Neural progenitor cell (in vitro differentiated cells): ENCODE measurements around the gene TENM3. TPM values are rescaled to one million over a fixed set of nuclear protein-coding genes. Genes with fewer than 3 reads are reported as not detected.
"Not testable (repeated sequence)": the region's sequence is repeated elsewhere in the genome, so short reads cannot be mapped to it uniquely, and the experiment has no call there.

Experiments used
- DNase-seq: peaks from one replicate; pipeline ENCODE4 v3.0.0-alpha.2; 2016; ENCODE audit warnings: low spot score
- H2AFZ ChIP-seq: fragments of 200-600 bp; sonication (generic); replicated peaks from 2 replicates; pipeline ENCODE4 v1.6.1; 2016; ENCODE audit warnings: antibody characterized with exemption
- H3F3A ChIP-seq: fragments of 200-600 bp; sonication (generic); 2 replicates; pipeline ENCODE4 v1.6.1; 2016; ENCODE audit warnings: antibody characterized with exemption, low read depth
- H3K27ac ChIP-seq: fragments of 200-600 bp; sonication (generic); 2 replicates; pipeline ENCODE4 v1.5.1; 2016; ENCODE audit warnings: mild to moderate bottlenecking
- H3K27me3 ChIP-seq: fragments of 200-600 bp; sonication (generic); 2 replicates; pipeline ENCODE4 v1.6.1; 2016; ENCODE audit warnings: mild to moderate bottlenecking, moderate library complexity
- H3K36me3 ChIP-seq: fragments of 200-600 bp; sonication (generic); 2 replicates; pipeline ENCODE4 v1.5.1; 2016
- H3K4me1 ChIP-seq: fragments of 200-600 bp; sonication (generic); 2 replicates; pipeline ENCODE4 v1.6.1; 2016; ENCODE audit warnings: mixed run types
- H3K4me2 ChIP-seq: fragments of 200-600 bp; sonication (generic); 2 replicates; pipeline ENCODE4 v1.6.1; 2016
- H3K4me3 ChIP-seq: fragments of 200-600 bp; sonication (generic); 2 replicates; pipeline ENCODE4 v1.5.1; 2016
- H3K79me2 ChIP-seq: fragments of 200-600 bp; sonication (generic); 2 replicates; pipeline ENCODE4 v1.6.1; 2016; ENCODE audit warnings: low read depth
- H3K9ac ChIP-seq: fragments of 200-600 bp; sonication (generic); 2 replicates; pipeline ENCODE4 v1.6.1; 2016
- H3K9me3 ChIP-seq: fragments of 200-600 bp; sonication (generic); 2 replicates; pipeline ENCODE4 v1.5.1; 2016; ENCODE audit warnings: low read depth
- H4K20me1 ChIP-seq: fragments of 200-600 bp; sonication (generic); 2 replicates; pipeline ENCODE4 v1.6.1; 2016; ENCODE audit warnings: low read depth
- H3K27ac Mint-ChIP-seq: 3 replicates; pipeline ENCODE4 v1.8.0; 2021; ENCODE audit warnings: mixed read lengths
- H3K27me3 Mint-ChIP-seq: 2 replicates; pipeline ENCODE4 v1.8.0; 2022; ENCODE audit warnings: low read depth, mild to moderate bottlenecking, inconsistent platforms, moderate library complexity, mixed read lengths; ENCODE audit not compliant: insufficient read depth
- H3K36me3 Mint-ChIP-seq: 3 replicates; pipeline ENCODE4 v1.8.0; 2021; ENCODE audit warnings: mixed read lengths
- H3K4me1 Mint-ChIP-seq: 3 replicates; pipeline ENCODE4 v1.8.0; 2021; ENCODE audit warnings: mixed read lengths
- H3K4me3 Mint-ChIP-seq: 3 replicates; pipeline ENCODE4 v1.8.0; 2021; ENCODE audit warnings: mild to moderate bottlenecking, moderate library complexity, mixed read lengths
- H3K9me3 Mint-ChIP-seq: 3 replicates; pipeline ENCODE4 v1.8.0; 2020; ENCODE audit warnings: mixed read lengths
- EZH2 ChIP-seq: fragments of 200-600 bp; sonication (generic); IDR thresholded peaks from 2 replicates; pipeline ENCODE4 v1.6.1; 2017; ENCODE audit warnings: antibody characterized with exemption, mild to moderate bottlenecking, moderate library complexity
- EZH2phosphoT487 ChIP-seq: fragments of 200-600 bp; sonication (generic); IDR thresholded peaks from 2 replicates; pipeline ENCODE4 v1.6.1; 2017; ENCODE audit warnings: antibody characterized with exemption
- total RNA-seq: library from RNA; depleted of rRNA; stranded (reverse); fragments of >200 nt; gene quantifications from 2 replicates; pipeline ENCODE4 v1.2.3, GENCODE V29; 2015; ENCODE audit warnings: low replicate concordance
- TF ChIP-seq, protein P1 (sequence below): fragments of 200-600 bp; sonication (generic); IDR thresholded peaks from 2 replicates; pipeline ENCODE4 v1.5.1; 2017; ENCODE audit warnings: antibody characterized with exemption, mild to moderate bottlenecking

Gene TENM3
- total RNA-seq, 1 donor from 2014 or later: 78.7 TPM

DNA sequence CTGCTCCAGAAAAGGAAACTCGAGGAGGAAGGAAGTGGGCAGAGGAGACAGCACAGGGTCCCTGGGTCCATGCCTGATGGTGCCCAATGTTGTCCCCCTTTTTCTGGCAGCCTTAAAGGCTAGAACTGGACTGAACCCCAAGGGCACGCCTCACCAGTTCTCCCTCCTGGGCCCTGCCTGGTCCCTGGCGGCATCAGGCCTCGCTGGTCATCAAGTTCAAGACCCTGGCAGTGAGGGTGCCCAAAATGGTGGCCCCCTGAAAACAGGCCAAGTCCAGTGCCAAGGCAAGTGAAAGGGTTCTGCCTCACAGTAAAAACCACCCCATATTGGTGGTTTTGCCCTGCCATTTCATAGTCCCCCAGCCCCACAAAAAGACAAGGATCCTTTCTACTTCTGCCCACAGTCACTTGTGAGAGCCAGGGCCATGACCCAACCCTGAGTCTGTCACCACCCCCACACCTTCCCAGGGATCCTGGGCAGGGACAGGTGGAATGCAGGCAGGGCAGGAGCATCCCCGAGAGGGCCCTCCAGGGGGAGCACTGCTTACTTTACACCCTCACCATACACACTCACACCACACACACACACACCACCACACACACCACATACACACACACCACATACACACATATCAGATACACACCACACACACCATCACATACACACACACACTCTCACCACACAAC is 566.4 kb downstream of the TENM3 start:
- Histone ChIP-seq H3K36me3 (no peaks in the 10 kb centered on the region), H2AFZ (no peak overlapping the region), H3K9ac (no peak overlapping the region), H3K27me3 (peaks cover 11% of the 10 kb centered on the region), H3K4me1 (peaks cover 4% of the 10 kb centered on the region), H3F3A (peaks cover 20% of the 10 kb centered on the region), H4K20me1 (no peaks in the 10 kb centered on the region), H3K27ac (no peak overlapping the region), H3K4me2 (no peak overlapping the region), H3K79me2 (no peaks in the 10 kb centered on the region), H3K4me3 (no peak overlapping the region), H3K9me3 (no peaks in the 10 kb centered on the region)
- TF ChIP-seq, protein P1, sequence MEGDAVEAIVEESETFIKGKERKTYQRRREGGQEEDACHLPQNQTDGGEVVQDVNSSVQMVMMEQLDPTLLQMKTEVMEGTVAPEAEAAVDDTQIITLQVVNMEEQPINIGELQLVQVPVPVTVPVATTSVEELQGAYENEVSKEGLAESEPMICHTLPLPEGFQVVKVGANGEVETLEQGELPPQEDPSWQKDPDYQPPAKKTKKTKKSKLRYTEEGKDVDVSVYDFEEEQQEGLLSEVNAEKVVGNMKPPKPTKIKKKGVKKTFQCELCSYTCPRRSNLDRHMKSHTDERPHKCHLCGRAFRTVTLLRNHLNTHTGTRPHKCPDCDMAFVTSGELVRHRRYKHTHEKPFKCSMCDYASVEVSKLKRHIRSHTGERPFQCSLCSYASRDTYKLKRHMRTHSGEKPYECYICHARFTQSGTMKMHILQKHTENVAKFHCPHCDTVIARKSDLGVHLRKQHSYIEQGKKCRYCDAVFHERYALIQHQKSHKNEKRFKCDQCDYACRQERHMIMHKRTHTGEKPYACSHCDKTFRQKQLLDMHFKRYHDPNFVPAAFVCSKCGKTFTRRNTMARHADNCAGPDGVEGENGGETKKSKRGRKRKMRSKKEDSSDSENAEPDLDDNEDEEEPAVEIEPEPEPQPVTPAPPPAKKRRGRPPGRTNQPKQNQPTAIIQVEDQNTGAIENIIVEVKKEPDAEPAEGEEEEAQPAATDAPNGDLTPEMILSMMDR: peak; percentile 16
- TF ChIP-seq EZH2: no peak
- Mint-ChIP-seq H3K27ac (no peak overlapping the region), H3K36me3 (peaks cover 14% of the 10 kb centered on the region), H3K27me3 (peaks cover 20% of the 10 kb centered on the region), H3K4me1 (peaks cover 21% of the 10 kb centered on the region), H3K4me3 (no peak overlapping the region), H3K9me3 (peaks cover 32% of the 10 kb centered on the region)
- no peak for DNase-seq

DNA sequence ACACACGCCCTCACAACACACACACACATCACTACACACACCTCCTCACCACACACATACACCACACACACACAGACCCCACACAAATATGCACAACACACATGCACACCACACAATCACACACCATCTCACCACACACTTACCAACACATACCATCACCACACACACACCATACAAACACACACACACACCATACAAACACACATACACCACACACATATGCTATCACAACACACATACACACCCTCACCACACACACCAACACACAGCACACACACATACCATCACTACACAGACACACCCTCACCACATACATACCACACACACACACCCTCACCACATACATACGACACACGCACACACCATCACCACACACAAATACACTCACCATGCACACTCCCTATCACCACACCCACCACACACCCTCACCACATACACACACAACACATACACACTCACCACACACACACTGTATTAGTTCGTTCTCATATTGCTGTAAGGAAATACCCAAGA is 567.0 kb downstream of the TENM3 start:
- no peak overlapping the region for H3K4me3 ChIP-seq
- peaks cover 12% of the 10 kb centered on the region for H3K36me3 Mint-ChIP-seq
- no peaks in the 10 kb centered on the region for H4K20me1 ChIP-seq
- H3K27me3 ChIP-seq: peaks cover 11% of the 10 kb centered on the region
- no peaks in the 10 kb centered on the region for H3K36me3 ChIP-seq
- peaks cover 16% of the 10 kb centered on the region for H3K4me1 Mint-ChIP-seq
- H3K79me2 ChIP-seq: no peaks in the 10 kb centered on the region
- peaks cover 20% of the 10 kb centered on the region for H3F3A ChIP-seq
- no peak overlapping the region for H3K9ac ChIP-seq
- H3K27me3 Mint-ChIP-seq: peaks cover 20% of the 10 kb centered on the region
- no peak for DNase-seq
- no peak overlapping the region for H2AFZ ChIP-seq
- no peak overlapping the region for H3K4me3 Mint-ChIP-seq
- peaks cover 4% of the 10 kb centered on the region for H3K4me1 ChIP-seq
- H3K9me3 Mint-ChIP-seq: peaks cover 34% of the 10 kb centered on the region
- TF ChIP-seq, protein P1: no peak
- TF ChIP-seq EZH2 (no peak), EZH2phosphoT487 (no peak)
- no peak overlapping the region for H3K27ac ChIP-seq
- no peak overlapping the region for H3K27ac Mint-ChIP-seq
- no peaks in the 10 kb centered on the region for H3K9me3 ChIP-seq
- no peak overlapping the region for H3K4me2 ChIP-seq

DNA sequence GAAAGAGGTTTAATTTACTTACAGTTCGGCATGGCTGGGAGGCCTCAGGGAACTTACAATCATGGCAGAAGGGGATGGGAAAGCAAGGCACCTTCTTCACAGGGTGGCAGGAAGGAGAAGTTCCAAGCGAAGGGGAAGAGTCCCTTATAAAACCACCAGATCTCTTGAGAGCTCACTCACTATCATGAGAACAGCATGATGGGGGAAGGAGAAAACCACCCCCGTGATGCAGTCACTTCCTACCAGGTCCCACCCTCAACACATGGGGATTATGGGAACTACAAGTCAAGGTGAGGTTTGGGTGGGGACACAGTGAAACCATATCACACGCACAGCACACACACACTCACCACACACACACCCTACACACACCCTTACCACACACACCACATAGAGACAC is 569.7 kb downstream of the TENM3 start:
- Histone ChIP-seq H3F3A (peaks cover 8% of the 10 kb centered on the region), H3K27me3 (peaks cover 1% of the 10 kb centered on the region), H3K4me2 (no peak overlapping the region), H3K4me3 (no peak overlapping the region), H3K79me2 (no peaks in the 10 kb centered on the region), H3K9ac (no peak overlapping the region), H2AFZ (no peak overlapping the region), H4K20me1 (no peaks in the 10 kb centered on the region), H3K9me3 (no peaks in the 10 kb centered on the region), H3K27ac (no peak overlapping the region), H3K36me3 (no peaks in the 10 kb centered on the region), H3K4me1 (no peaks in the 10 kb centered on the region)
- TF ChIP-seq EZH2phosphoT487 (no peak), EZH2 (no peak)
- TF ChIP-seq, protein P1: no peak
- H3K9me3 Mint-ChIP-seq: peaks cover 34% of the 10 kb centered on the region
- H3K27me3 Mint-ChIP-seq: peaks cover 13% of the 10 kb centered on the region
- no peak for DNase-seq
- H3K4me1 Mint-ChIP-seq: peaks cover 5% of the 10 kb centered on the region
- peak overlapping the region; percentile 31 for H3K4me3 Mint-ChIP-seq
- H3K36me3 Mint-ChIP-seq: peaks cover 12% of the 10 kb centered on the region
- no peak overlapping the region for H3K27ac Mint-ChIP-seq

DNA sequence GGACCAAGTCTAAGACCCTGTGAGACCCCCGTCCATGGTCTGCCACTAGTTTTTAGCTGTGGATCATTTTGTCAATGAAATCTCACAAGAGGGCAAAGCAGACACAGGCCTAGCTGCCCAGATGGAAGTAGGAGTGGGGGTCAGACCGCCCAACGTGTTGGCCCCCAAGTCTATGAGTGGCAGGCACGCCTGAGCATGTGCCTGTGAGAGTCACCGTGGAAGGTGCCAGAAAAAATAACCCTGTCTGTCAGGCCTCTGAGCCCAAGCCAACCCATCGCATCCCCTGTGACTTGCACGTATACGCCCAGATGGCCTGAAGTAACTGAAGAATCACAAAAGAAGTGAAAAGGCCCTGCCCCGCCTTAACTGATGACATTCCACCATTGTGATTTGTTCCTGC is 570.9 kb downstream of the TENM3 start:
- H3F3A ChIP-seq, H3K79me2 ChIP-seq, H3K4me3 ChIP-seq, H3K36me3 ChIP-seq, H3K4me1 Mint-ChIP-seq, H3K4me3 Mint-ChIP-seq, H2AFZ ChIP-seq, H3K27me3 ChIP-seq, H3K27ac ChIP-seq, DNase-seq, H3K27ac Mint-ChIP-seq, H3K36me3 Mint-ChIP-seq, H3K4me1 ChIP-seq, H4K20me1 ChIP-seq, H3K4me2 ChIP-seq, H3K9me3 ChIP-seq, H3K9ac ChIP-seq, H3K27me3 Mint-ChIP-seq: not testable (repeated sequence)
- H3K9me3 Mint-ChIP-seq: peaks cover 28% of the 10 kb centered on the region
